Activated CD8-positive, alpha-beta T cell treated with anti-CD3 and anti-CD28 coated beads, Interleukin-2, amount 10 ng/mL, durations not matched to agents 7 days and 5 days (primary cell): ENCODE results near the gene TNFRSF14. TPM values are rescaled to one million over a fixed set of nuclear protein-coding genes. Genes with fewer than 3 reads are reported as not detected.

Experiments
- ATAC-seq: fragments of 150-1000 bp; cut with Tn5 transposase; one replicate; pipeline ENCODE4 v1.10.0; 2021; ENCODE audit warnings: moderate library complexity
- CTCF ChIA-PET: fragments of 350-600 bp; sonication (Branson Sonifier 250); formaldehyde crosslinking; loops from one replicate; lab custom pipeline; 2021; ENCODE audit warnings: antibody characterized with exemption; lab: Charles Lee
- POLR2A ChIA-PET: fragments of 350-600 bp; sonication (Branson Sonifier 250); formaldehyde crosslinking; loops from one replicate; lab custom pipeline; 2021; ENCODE audit warnings: antibody characterized with exemption; lab: Charles Lee
- DNase-seq: peaks from one replicate; pipeline ENCODE4 v3.0.0-alpha.2; 2020
- H3K27ac Mint-ChIP-seq: one replicate; pipeline ENCODE4 v1.8.0; 2021; ENCODE audit warnings: mild to moderate bottlenecking, mixed read lengths
- H3K27me3 Mint-ChIP-seq: one replicate; pipeline ENCODE4 v1.8.0; 2021; ENCODE audit warnings: low read depth, mixed read lengths
- H3K36me3 Mint-ChIP-seq: one replicate; pipeline ENCODE4 v1.8.0; 2021; ENCODE audit warnings: low read depth, mixed read lengths
- H3K4me1 Mint-ChIP-seq: one replicate; pipeline ENCODE4 v1.8.0; 2021; ENCODE audit warnings: low read depth, mixed read lengths
- H3K4me3 Mint-ChIP-seq: one replicate; pipeline ENCODE4 v1.8.0; 2021; ENCODE audit warnings: mild to moderate bottlenecking, mixed read lengths
- H3K9me3 Mint-ChIP-seq: one replicate; pipeline ENCODE4 v1.8.0; 2022; ENCODE audit warnings: mixed read lengths; ENCODE audit not compliant: insufficient read depth
- total RNA-seq, 2 experiments: library from RNA; stranded (reverse); gene quantifications; one replicate each; pipeline ENCODE4 v1.2.3, GENCODE V29; 2021

Gene TNFRSF14
- total RNA-seq, 2 experiments from 2014 or later, result 85.8 to 86.5 TPM

DNA sequence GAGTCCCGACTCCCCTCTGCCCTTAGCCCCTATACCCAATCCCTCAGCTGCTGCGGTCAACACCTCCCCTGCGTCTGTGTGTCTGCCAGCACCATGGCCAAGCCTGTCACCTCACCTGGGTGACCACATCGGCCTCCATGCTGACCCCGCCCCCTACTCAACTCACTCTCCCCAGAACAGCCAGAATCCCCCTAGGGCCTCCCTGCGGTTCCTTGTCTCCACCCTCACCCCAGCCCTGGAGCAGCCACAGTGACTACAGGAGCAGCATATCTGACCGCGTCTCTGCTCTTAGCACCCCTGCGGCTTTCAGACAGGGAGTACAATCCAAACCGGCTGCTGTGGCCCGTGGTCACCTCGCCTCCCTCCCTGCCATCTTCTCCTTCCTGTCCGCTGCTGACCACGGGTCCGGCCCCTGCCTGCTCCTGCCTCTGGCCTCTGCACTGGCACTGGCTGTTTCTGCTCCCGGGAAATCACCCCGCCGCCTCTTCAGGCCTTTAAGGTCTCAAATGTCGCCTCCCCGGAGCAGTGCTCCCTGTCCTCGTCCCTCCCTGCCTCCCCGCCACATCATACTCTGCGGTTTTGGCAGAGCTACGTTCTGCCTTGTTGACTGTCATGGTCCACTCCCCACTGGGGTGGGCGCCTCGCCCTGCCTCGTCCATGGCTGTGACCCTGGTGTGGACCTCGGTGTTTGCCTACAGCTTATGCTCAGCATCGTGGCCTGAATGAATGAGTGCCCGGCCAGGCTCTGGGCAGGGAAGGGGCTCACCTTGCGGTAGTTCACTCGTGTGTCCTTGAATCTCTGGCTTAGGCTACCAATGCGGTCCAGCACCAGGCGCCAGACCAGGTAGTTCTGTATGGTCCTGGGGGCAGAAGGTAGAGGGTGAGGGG is 41.5 kb downstream of the TNFRSF14 start:
- H3K36me3 Mint-ChIP-seq, result no peaks in the 10 kb centered on the region
- H3K27ac Mint-ChIP-seq, result no peak overlapping the region
- POLR2A ChIA-PET, result interaction anchor here (1.3 kb wide), 1 partner anchor 11 kb away, joined by 3 read pairs; the partner anchor contains the start of gene PRXL2B
- no peaks in the 10 kb centered on the region for H3K9me3 Mint-ChIP-seq
- DNase-seq, result no peak
- H3K4me3 Mint-ChIP-seq, result no peak overlapping the region
- ATAC-seq, result no peak
- H3K4me1 Mint-ChIP-seq, result peaks cover 2% of the 10 kb centered on the region
- CTCF ChIA-PET, result no interaction called here
- H3K27me3 Mint-ChIP-seq, result peaks cover 6% of the 10 kb centered on the region

DNA sequence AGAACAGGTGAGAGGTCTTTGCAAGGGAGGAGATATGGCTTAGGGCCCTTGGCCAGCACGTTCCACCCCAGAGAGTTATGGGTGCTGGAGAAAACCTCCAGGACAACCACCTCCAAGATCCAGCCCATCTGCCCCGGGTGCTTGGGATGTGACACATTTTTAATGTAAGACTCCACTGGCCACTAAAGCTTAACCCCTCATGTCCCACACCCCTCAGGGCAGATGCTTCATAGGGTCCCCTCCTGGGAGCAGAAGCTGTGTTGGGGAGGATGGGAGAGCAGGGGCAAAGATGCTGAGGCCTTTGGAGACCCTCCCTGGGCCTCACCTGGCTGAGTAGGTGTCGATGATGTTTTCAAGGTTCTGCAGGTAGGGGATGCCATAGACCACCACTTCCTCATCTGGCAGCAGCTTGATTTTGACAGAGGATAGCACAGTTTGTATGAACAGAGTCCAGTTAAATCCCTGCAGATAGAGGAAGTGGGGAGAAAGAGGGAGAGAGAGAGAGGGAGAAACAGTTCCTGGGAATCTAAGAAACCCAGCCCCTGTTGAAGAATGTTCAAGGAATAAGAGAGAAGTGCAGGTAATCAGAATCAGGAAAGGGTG is 42.3 kb downstream of the TNFRSF14 start:
- no peaks in the 10 kb centered on the region for H3K36me3 Mint-ChIP-seq
- POLR2A ChIA-PET, result no interaction called here

DNA sequence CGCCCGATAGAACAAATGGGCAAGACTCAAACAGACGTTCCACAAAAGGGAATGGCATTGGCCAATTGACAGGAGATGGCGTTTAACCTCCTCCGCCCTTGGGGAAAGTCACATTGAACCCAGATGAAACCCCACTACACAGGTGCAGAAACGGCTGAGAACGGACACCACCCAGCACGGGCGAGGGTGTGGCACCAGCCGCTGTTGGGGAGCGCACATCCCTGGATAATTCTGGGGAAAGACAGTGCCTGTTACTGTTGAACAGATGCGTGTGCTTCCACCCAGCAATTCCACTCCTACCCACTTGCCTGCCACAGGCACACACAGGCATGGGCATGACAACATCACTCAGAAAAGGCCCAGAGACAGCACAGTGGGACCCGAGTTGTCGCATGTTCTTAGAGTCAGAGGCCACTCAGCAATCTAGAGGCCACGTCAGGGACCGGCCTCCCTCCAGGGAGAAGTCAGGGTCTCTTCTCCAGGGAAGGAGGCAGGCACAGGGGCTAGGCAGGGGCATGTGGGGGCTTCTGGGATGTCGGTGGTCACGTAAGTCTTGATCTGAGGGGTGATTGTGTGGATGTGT is 45.6 kb downstream of the TNFRSF14 start:
- Mint-ChIP-seq H3K4me1 (no peaks in the 10 kb centered on the region), H3K9me3 (no peaks in the 10 kb centered on the region), H3K27ac (no peak overlapping the region), H3K4me3 (no peak overlapping the region), H3K27me3 (peaks cover 6% of the 10 kb centered on the region), H3K36me3 (no peaks in the 10 kb centered on the region)
- DNase-seq, result no peak
- ChIA-PET CTCF (no interaction called here), POLR2A (no interaction called here)
- no peak for ATAC-seq

More for the DNA sequence above, 42.3 kb downstream of the TNFRSF14 start:
- ATAC-seq (no peak), DNase-seq (no peak)
- H3K4me1 Mint-ChIP-seq, result no peaks in the 10 kb centered on the region
- no peak overlapping the region for H3K4me3 Mint-ChIP-seq
- H3K27me3 Mint-ChIP-seq, result peaks cover 6% of the 10 kb centered on the region
- H3K9me3 Mint-ChIP-seq, result no peaks in the 10 kb centered on the region
- CTCF ChIA-PET, result no interaction called here
- H3K27ac Mint-ChIP-seq, result no peak overlapping the region

DNA sequence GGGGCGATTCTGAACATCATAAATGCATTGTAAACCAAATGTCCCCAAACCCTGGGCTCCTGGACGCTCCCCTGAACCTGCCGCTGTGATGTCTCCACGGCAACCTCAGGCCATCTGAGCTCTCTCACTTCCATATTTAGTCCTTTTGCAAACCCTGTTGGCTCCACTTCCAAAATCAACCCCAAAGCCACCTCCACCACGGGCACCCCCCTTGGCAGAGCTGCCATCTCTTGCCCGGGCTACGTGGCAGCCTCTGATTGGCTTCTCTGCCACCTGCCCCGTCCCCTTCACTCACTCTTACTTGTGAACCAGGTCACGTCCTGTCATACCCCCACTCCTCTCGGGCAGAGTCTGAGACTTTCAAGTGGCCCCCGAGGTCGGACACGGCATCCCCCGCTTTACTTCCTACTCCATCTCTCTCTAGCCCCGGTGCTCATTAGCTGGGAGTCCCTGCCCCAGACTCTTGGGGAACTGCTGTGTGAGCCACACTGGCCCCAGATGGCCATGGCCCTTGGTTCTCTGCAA is 46.2 kb downstream of the TNFRSF14 start:
- POLR2A ChIA-PET, result no interaction called here

DNA sequence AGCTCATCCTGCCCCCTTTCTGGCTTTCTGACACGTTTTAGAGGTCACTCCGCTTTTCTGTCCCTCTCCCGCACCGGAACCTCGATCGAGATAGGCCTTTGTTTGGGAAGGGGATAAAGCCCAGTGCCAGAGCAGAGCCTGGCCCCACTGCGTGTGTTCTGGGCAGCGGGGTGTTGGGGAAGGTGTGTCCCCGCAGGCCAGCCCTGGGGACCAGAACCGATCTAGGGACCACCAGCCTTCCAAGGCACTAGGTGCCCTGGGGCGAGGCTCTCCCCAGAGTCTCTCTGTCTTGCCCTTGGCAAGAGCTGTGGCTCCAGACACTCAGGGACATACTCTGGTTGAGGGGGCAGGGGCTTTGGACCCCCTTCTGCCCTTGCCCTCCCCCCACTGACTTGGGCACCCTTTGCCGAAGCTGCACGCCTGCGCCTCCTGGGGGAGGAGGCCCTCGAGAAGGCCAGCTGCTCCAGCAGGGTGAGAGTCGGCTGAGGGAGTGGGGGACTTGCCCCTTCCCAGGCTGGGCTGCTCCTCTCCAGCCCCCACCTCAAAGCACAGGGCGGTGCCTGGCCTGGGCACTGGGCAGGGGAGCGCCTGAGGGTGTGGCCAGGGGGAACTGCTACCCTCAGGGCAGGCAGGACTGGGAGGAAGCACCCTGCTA is 46.8 kb downstream of the TNFRSF14 start:
- Mint-ChIP-seq H3K36me3 (no peaks in the 10 kb centered on the region), H3K4me1 (no peaks in the 10 kb centered on the region), H3K9me3 (no peaks in the 10 kb centered on the region), H3K27me3 (peaks cover 6% of the 10 kb centered on the region), H3K4me3 (no peak overlapping the region), H3K27ac (no peak overlapping the region)
- ChIA-PET POLR2A (no interaction called here), CTCF (no interaction called here)
- DNase-seq (no peak), ATAC-seq (no peak)

More for the DNA sequence above, 46.2 kb downstream of the TNFRSF14 start:
- Mint-ChIP-seq H3K4me1 (no peaks in the 10 kb centered on the region), H3K4me3 (no peak overlapping the region), H3K36me3 (no peaks in the 10 kb centered on the region), H3K27me3 (peaks cover 6% of the 10 kb centered on the region), H3K27ac (no peak overlapping the region), H3K9me3 (no peaks in the 10 kb centered on the region)
- ATAC-seq, result no peak
- CTCF ChIA-PET, result no interaction called here
- DNase-seq, result no peak

DNA sequence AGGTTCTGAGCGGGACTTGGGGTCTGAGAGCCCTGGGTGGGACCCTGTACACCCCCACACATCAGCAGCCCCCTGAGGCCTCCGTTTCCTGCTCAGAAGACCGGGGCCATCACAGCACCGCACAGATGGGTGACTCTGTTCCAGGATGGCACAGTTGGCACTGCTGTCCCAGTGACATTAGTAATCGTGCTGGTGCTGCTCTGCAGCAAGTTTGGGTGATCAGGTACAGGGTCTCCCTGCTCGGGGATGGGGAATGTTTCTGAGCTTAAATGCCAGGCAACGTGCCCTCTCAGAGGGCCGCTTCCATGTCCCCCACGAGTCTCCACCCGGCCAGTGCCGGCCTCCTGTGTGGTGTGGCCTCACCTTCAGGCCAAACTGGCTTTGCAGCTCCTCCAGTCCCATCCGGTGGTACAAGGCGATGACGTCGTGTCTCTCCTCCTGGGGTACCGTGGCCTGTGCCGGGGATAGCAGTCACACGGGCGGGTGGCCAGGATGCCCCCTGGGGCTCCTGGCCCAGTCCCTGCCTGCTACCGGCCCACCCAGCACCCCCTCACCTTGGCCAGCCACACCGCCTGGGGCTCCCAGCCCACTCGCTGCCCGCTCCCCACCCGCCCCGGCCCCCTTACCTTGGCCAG is 47.5 kb downstream of the TNFRSF14 start:
- CTCF ChIA-PET, result no interaction called here
- no peaks in the 10 kb centered on the region for H3K4me1 Mint-ChIP-seq

DNA sequence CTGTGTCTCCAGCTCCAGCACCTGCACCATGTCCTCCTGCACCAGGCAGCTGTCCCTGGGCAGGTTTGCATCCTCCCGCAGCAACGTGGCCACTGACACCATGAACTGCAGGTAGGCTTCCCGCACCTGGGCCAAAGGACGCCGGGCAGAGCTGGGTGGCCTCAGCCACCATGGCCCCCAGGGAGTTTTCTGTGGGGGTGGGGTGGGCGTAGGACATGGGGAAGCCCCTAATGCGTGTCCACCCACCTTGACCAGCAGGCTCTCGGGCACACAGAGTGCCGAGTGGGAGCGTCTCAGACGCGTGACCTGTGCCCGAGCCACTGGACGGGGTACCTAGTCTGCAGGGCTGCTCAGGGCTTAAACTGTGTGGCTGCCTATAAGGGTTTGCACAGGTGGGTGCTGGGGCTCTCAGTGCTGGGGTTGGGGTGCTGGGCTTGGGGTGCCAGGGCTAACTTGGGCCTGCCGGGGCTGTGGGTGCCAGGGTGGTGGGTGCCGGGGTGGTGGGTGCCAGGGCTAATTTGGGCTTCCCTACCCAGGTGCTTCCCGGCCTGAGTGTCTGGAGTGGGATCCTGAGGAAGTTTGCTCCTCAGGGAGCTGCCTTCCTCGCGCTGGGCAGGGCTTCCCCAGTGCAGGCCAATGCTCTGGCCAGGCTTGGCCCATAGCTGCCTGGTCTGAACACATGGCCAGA is 48.1 kb downstream of the TNFRSF14 start:
- no peak overlapping the region for H3K4me3 Mint-ChIP-seq
- H3K36me3 Mint-ChIP-seq, result no peaks in the 10 kb centered on the region
- peaks cover 3% of the 10 kb centered on the region for H3K27me3 Mint-ChIP-seq
- CTCF ChIA-PET, result no interaction called here
- POLR2A ChIA-PET, result no interaction called here
- H3K27ac Mint-ChIP-seq, result no peak overlapping the region
- ATAC-seq (no peak), DNase-seq (no peak)
- no peaks in the 10 kb centered on the region for H3K9me3 Mint-ChIP-seq
- H3K4me1 Mint-ChIP-seq, result no peaks in the 10 kb centered on the region

More for the DNA sequence above, 47.5 kb downstream of the TNFRSF14 start:
- H3K27me3 Mint-ChIP-seq, result peaks cover 5% of the 10 kb centered on the region
- no peak overlapping the region for H3K27ac Mint-ChIP-seq
- POLR2A ChIA-PET, result no interaction called here
- no peak for ATAC-seq
- DNase-seq, result no peak
- H3K36me3 Mint-ChIP-seq, result no peaks in the 10 kb centered on the region
- H3K4me3 Mint-ChIP-seq, result no peak overlapping the region
- no peaks in the 10 kb centered on the region for H3K9me3 Mint-ChIP-seq

DNA sequence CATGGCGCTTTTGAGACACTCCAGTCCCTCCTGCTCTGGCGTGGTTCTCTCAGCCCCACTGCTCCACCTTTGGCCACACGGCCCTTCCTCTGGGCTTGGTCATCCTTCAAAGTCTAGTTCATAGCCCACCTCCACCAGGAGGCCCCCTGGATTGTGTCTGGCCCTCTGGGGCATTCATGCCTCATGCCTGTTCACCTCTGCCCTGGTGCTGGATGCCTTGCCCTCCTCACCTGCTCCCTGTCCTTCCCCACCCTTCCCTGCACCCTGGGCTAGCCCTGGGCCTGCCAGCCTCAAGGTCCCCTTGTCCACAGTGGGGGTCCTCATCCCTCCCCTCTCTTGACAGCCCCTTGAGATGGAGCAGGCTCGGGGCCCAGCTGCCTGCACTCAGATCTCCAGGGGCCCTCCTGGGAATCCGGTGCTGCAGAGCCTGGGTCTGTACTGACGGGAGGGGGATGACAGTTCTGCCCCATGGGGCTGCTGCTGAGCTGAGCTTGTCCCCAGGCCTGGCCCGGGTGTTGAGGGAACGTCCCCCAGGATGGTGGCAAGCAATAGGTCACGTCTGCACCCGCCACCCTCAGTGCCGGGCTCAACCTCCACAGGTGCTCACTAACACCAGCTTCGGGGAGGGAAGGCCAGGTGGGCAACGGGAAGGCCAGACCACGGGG is 48.8 kb downstream of the TNFRSF14 start:
- ChIA-PET POLR2A (no interaction called here), CTCF (no interaction called here)
- ATAC-seq (no peak), DNase-seq (no peak)
- Mint-ChIP-seq H3K4me1 (no peaks in the 10 kb centered on the region), H3K9me3 (no peaks in the 10 kb centered on the region), H3K27ac (no peak overlapping the region), H3K27me3 (peaks cover 3% of the 10 kb centered on the region), H3K4me3 (no peak overlapping the region), H3K36me3 (no peaks in the 10 kb centered on the region)

DNA sequence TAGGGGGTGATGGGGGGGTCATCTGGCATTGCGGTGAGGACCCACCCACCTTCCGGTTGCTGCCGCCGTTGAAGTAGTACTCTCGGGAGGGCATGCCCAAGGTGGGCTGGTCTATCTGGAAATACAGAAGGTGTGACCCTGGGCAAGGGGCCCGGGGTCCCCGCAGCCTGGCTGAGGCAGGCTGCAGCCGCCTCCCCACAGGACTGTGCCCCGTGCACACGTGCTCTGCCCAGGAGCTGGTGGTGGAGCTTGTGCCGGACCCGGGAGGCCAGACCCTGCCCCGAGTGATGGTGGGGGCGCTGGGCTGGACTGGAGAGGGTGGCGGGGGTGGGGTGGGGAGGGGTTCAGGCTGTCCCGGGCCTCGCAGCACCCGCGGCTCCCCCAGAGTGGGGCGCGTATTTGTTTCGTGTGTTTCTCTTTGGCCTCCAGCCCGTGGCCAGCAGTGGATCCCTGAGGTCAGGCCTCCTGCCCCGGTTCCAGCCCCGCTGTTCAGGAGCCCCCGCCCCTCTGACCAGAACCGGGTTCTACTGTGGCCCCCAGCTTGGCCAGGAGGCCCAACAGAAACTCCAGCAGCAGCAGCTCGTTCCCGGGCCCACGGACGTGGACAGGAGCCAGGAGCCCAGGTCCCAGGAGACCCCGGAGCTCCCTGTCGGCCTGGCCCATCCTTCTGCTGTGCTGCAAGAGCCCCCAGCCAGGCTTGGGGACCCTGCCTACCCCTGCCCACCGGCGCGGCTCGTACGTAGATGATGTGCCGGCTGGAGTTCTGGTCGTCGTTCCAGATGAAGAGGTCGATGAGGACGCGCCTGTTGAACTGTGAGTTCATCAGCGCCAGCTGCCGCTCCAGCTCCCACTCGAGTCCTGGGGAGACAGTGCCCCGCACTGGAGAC is 49.6 kb downstream of the TNFRSF14 start:
- Mint-ChIP-seq H3K36me3 (no peaks in the 10 kb centered on the region), H3K27me3 (peaks cover 3% of the 10 kb centered on the region)
- no peak for ATAC-seq

DNA sequence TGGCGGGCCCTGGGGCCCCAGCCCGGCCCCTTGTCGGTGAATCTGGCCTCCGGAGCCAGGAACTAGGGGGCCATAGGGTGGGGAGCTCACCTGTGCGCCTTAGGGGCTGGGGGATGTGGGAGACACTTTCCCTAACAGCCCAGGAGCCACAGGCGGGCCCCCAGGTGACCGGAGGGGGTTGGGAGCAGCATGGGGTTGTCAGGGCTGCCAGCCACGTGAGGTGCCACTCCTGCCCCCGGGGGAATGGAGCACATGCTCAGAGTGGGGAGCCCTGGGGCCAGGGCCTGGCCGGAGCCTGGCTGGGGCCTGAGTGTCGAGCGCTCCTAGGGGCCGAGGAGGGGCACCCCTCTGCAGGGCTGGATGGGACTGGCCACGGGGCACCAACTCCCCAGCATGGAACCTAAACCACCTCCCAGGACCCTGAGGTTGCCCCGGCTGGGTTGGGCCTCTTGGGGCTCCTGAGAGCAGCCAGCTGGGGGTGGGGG is 50.3 kb downstream of the TNFRSF14 start:
- Mint-ChIP-seq H3K27ac (no peak overlapping the region), H3K36me3 (no peaks in the 10 kb centered on the region), H3K9me3 (no peaks in the 10 kb centered on the region), H3K27me3 (peaks cover under 1% of the 10 kb centered on the region), H3K4me3 (no peak overlapping the region), H3K4me1 (no peaks in the 10 kb centered on the region)
- CTCF ChIA-PET, result no interaction called here
- DNase-seq, result no peak
- ATAC-seq, result no peak
- POLR2A ChIA-PET, result no interaction called here

More for the DNA sequence above, 49.6 kb downstream of the TNFRSF14 start:
- no peak overlapping the region for H3K27ac Mint-ChIP-seq
- no peaks in the 10 kb centered on the region for H3K4me1 Mint-ChIP-seq
- H3K9me3 Mint-ChIP-seq, result no peaks in the 10 kb centered on the region
- no peak for DNase-seq
- POLR2A ChIA-PET, result no interaction called here
- no peak overlapping the region for H3K4me3 Mint-ChIP-seq
- CTCF ChIA-PET, result no interaction called here
